ENCODE data around the gene CCDC142.

Gene CCDC142

DNA sequence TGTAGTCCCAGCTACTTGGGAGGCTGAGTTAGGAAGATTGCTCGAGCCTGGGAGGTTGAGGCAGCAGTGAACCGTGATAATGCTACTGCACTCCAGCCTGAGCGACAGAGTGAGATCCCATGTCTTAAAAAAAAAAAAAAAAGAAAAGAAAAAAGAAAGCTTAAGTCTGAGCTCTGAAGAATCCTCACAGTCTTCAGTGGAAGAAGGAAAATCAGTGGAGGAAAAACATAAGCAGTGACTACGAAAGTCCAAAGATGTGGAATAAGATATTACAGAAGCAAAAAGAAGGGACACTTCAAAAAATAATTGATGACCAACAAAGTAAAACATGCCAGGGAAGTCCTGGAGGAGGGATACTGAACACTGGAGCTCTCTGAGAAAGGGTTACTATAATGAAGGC, 27.5 kb upstream of the CCDC142 start:
- no peak for DNase-seq (ENCODE audit: low spot score)
- Histone ChIP-seq H3K79me1 (ENCODE audit: low read depth, low read length) (peaks cover 3% of the 10 kb centered on the region), H3K23ac (ENCODE audit: low read depth, low read length, poor library complexity) (no peak overlapping the region), H3K4ac (ENCODE audit: low read length) (no peak overlapping the region), H3K4me3 (ENCODE audit: low read length in 2 of 2) (no peak overlapping the region), H3K4me1 (ENCODE audit: control insufficient read depth in 2 of 2, insufficient read depth in 1 of 2, low read depth in 1 of 2, low read length in 2 of 2) (peaks cover 8 to 9% of the 10 kb centered on the region in 2 donors), H3K27me3 (ENCODE audit: control insufficient read depth in 3 of 3, insufficient read depth in 3 of 3, low read depth in 1 of 3, low read length in 3 of 3) (peaks cover 32 to 75% (median 68%) of the 10 kb centered on the region in 3 experiments), H2BK120ac (ENCODE audit: low read depth, low read length) (no peak overlapping the region), H2AFZ (ENCODE audit: low read length) (no peak overlapping the region), H3K36me3 (replicated peaks in 1 of 2; ENCODE audit: control insufficient read depth in 2 of 2, insufficient read depth in 2 of 2, low read length in 2 of 2) (peaks cover 6 to 13% of the 10 kb centered on the region in 2 donors), H2BK12ac (ENCODE audit: low read length) (no peak overlapping the region), H3K9me3 (replicated peaks in 1 of 2; ENCODE audit: control insufficient read depth in 2 of 2, insufficient read depth in 1 of 2, low read depth in 1 of 2, low read length in 2 of 2) (peaks cover 0 to 4% of the 10 kb centered on the region in 2 donors), H2BK15ac (ENCODE audit: low read length) (no peak overlapping the region), H2BK5ac (ENCODE audit: low read length) (no peak overlapping the region), H3K4me2 (ENCODE audit: insufficient read depth, low read length, poor library complexity, severe bottlenecking) (no peak overlapping the region), H2AK5ac (ENCODE audit: low read depth, low read length) (no peak overlapping the region), H3K18ac (ENCODE audit: low read length) (no peak overlapping the region), H4K91ac (ENCODE audit: low read depth, low read length, poor library complexity) (no peak overlapping the region), H3K9ac (ENCODE audit: low read depth, low read length, poor library complexity) (peak overlapping the region; percentile 27), H3K27ac (replicated peaks; ENCODE audit: low read length) (no peak overlapping the region), H4K8ac (ENCODE audit: low read depth, low read length) (no peak overlapping the region), H3K14ac (ENCODE audit: low read length) (no peak overlapping the region)
- no CpG with 5 or more reads among the region's 4 CpGs for WGBS, 2 donors (ENCODE audit: extremely low coverage in 2 of 2, insufficient read length in 2 of 2, insufficient replicate concordance in 1 of 2)

DNA sequence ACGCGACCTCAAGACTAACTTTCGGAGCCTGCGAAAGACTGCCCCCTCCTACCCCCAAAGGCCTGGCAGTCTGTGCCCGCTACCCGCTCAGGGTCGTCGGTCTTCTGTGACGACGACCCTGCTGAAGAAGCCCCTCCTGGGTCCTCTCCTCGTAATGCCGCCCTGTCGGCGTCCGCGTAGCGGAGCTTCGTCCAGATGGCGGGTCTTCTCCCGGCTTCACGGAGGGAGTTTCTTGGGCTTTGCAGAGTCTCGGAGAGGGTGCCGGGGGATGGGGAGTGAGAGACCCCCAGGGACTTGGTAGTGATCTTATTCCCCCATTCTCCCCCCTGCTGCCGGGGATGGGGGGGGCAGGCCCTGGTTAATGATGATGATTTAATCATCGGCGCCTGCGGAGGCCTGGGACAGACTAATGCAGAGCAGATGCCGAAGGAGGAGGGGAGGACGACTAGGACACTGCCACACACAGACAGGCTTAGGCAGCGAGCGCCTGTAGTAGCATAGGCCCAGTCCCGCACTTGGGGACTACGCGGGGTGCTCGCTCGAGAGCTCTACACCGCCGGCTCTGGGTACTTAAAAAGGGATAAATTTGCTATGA, 25.2 kb upstream of the CCDC142 start:
- Histone ChIP-seq H3K14ac (ENCODE audit: low read length) (no peak overlapping the region), H3K9ac (ENCODE audit: low read depth, low read length, poor library complexity) (no peak overlapping the region), H2AK5ac (ENCODE audit: low read depth, low read length) (peak overlapping the region; percentile 53), H3K27ac (replicated peaks; ENCODE audit: low read length) (no peak overlapping the region), H3K23ac (ENCODE audit: low read depth, low read length, poor library complexity) (peak overlapping the region; percentile 9), H3K4ac (ENCODE audit: low read length) (no peak overlapping the region), H2BK120ac (ENCODE audit: low read depth, low read length) (peak overlapping the region; percentile 70), H2BK15ac (ENCODE audit: low read length) (peak overlapping the region; percentile 49), H2BK12ac (ENCODE audit: low read length) (no peak overlapping the region), H2AFZ (ENCODE audit: low read length) (peak overlapping the region; percentile 99), H4K8ac (ENCODE audit: low read depth, low read length) (no peak overlapping the region), H3K9me3 (replicated peaks in 1 of 2; ENCODE audit: control insufficient read depth in 2 of 2, insufficient read depth in 1 of 2, low read depth in 1 of 2, low read length in 2 of 2) (peaks cover 0 to 4% of the 10 kb centered on the region in 2 donors), H2BK5ac (ENCODE audit: low read length) (peak overlapping the region; percentile 99), H3K4me1 (ENCODE audit: control insufficient read depth in 2 of 2, insufficient read depth in 1 of 2, low read depth in 1 of 2, low read length in 2 of 2) (peaks cover 8 to 9% of the 10 kb centered on the region in 2 donors), H3K4me3 (ENCODE audit: low read length in 2 of 2) (peak overlapping the region; percentile 87 to 99), H3K4me2 (ENCODE audit: insufficient read depth, low read length, poor library complexity, severe bottlenecking) (peak overlapping the region; percentile 97), H3K36me3 (replicated peaks in 1 of 2; ENCODE audit: control insufficient read depth in 2 of 2, insufficient read depth in 2 of 2, low read length in 2 of 2) (peaks cover 6 to 22% of the 10 kb centered on the region in 2 donors), H3K79me1 (ENCODE audit: low read depth, low read length) (peaks cover 3% of the 10 kb centered on the region), H4K91ac (ENCODE audit: low read depth, low read length, poor library complexity) (no peak overlapping the region), H3K27me3 (ENCODE audit: control insufficient read depth in 3 of 3, insufficient read depth in 3 of 3, low read depth in 1 of 3, low read length in 3 of 3) (peaks cover 16 to 75% (median 59%) of the 10 kb centered on the region in 3 experiments), H3K18ac (ENCODE audit: low read length) (peak overlapping the region; percentile 85)
- no peak for DNase-seq (ENCODE audit: low spot score)
- no CpG with 5 or more reads among the region's 38 CpGs for WGBS, 2 donors (ENCODE audit: extremely low coverage in 2 of 2, insufficient read length in 2 of 2, insufficient replicate concordance in 1 of 2)

DNA sequence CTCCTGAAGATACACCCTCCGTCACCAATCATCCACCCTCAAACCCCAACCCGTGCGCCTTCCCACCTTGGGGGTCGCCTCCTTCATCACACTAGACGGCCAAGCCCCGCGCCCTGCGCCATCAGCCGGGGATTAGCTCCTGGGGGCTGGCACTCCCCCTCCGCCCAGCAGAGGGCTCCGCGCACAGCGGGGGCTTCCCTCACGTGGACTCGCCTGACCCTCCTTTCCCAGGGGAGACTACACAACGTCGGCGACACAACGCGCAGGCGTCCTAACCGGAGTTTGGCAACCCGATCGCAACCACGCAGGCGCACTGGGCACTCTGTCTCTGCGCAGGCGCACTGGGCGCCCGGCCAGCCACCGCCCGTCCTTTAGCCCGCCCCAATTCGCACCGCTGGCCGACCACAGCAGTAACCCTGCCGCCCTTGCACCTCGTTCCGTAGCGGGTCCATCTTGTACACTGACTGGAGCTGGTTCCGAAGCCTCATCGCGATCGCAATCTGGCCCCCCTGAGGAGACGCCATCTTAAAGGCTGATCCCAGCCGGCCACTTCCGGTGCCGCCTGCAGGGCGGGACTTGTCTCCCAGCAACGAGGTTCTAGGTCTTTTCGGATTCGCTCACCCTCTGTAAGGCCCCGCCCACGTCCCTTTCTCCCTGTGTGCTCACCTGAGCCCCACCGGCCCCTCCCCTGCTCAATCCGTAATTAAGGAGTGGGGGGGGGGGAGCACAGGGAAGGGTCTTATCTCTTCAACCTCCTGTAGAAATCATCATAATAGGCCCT, 24.5 kb upstream of the CCDC142 start, which contains the start of gene PCGF1:
Gene PCGF1, minus strand, starts transcription at position 551 of the 781 bp plus-strand sequence. Its CDS starts 27 bp downstream, at position 524.
- H3K14ac ChIP-seq (ENCODE audit: low read length) = peak within 1 kb of the TSS; percentile 100
- peak within 1 kb of the TSS; percentile 77 for H2BK15ac ChIP-seq (ENCODE audit: low read length)
- peaks cover 7 to 9% of the 10 kb centered on the region in 2 donors for H3K4me1 ChIP-seq (ENCODE audit: control insufficient read depth in 2 of 2, insufficient read depth in 1 of 2, low read depth in 1 of 2, low read length in 2 of 2)
- no peak within 1 kb of the TSS for H4K91ac ChIP-seq (ENCODE audit: low read depth, low read length, poor library complexity)
- H3K36me3 ChIP-seq (replicated peaks in 1 of 2; ENCODE audit: control insufficient read depth in 2 of 2, insufficient read depth in 2 of 2, low read length in 2 of 2) = peaks cover 6 to 22% of the 10 kb centered on the region in 2 donors
- H2BK120ac ChIP-seq (ENCODE audit: low read depth, low read length) = peak within 1 kb of the TSS; percentile 70
- H3K4me2 ChIP-seq (ENCODE audit: insufficient read depth, low read length, poor library complexity, severe bottlenecking) = peak within 1 kb of the TSS; percentile 97
- peak within 1 kb of the TSS; percentile 99 for H4K8ac ChIP-seq (ENCODE audit: low read depth, low read length)
- WGBS, 2 donors (ENCODE audit: extremely low coverage in 2 of 2, insufficient read length in 2 of 2, insufficient replicate concordance in 1 of 2) = no CpG with 5 or more reads among the region's 56 CpGs
- peaks cover 0 to 4% of the 10 kb centered on the region in 2 donors for H3K9me3 ChIP-seq (replicated peaks in 1 of 2; ENCODE audit: control insufficient read depth in 2 of 2, insufficient read depth in 1 of 2, low read depth in 1 of 2, low read length in 2 of 2)
- peak within 1 kb of the TSS; percentile 99 for H2BK5ac ChIP-seq (ENCODE audit: low read length)
- H3K23ac ChIP-seq (ENCODE audit: low read depth, low read length, poor library complexity) = peak within 1 kb of the TSS; percentile 98
- peak within 1 kb of the TSS; percentile 98 for H2BK12ac ChIP-seq (ENCODE audit: low read length)
- H3K4ac ChIP-seq (ENCODE audit: low read length) = no peak within 1 kb of the TSS
- H3K4me3 ChIP-seq (ENCODE audit: low read length in 2 of 2) = peak within 1 kb of the TSS; percentile 87 to 99
- peak; percentile 97 for DNase-seq (ENCODE audit: low spot score)
- peak within 1 kb of the TSS; percentile 100 for H3K18ac ChIP-seq (ENCODE audit: low read length)
- peaks cover 16 to 76% (median 59%) of the 10 kb centered on the region in 3 experiments for H3K27me3 ChIP-seq (ENCODE audit: control insufficient read depth in 3 of 3, insufficient read depth in 3 of 3, low read depth in 1 of 3, low read length in 3 of 3)
- peak within 1 kb of the TSS; percentile 100 for H3K9ac ChIP-seq (ENCODE audit: low read depth, low read length, poor library complexity)
- H2AK5ac ChIP-seq (ENCODE audit: low read depth, low read length) = peak within 1 kb of the TSS; percentile 53
- H2AFZ ChIP-seq (ENCODE audit: low read length) = peak within 1 kb of the TSS; percentile 99
- peaks cover 3% of the 10 kb centered on the region for H3K79me1 ChIP-seq (ENCODE audit: low read depth, low read length)
- peak within 1 kb of the TSS; percentile 98 for H3K27ac ChIP-seq (replicated peaks; ENCODE audit: low read length)
